OCI-LY3 (cell line): Measurements from ENCODE around the gene NKAIN4.

ENCODE experiments used
- CTCF ChIP-seq: fragments of 200-600, 300-600 bp; sonication (generic); IDR thresholded peaks from 2 replicates; pipeline ENCODE4 v1.5.1; 2014; ENCODE audit warnings: antibody characterized with exemption, low read length, low read depth
- EZH2phosphoT487 ChIP-seq: fragments of 200-600 bp; shearing (Covaris generic); IDR thresholded peaks from 2 replicates; pipeline ENCODE4 v1.6.1; 2018; ENCODE audit warnings: antibody characterized with exemption, mixed run types, low read depth

GRCh38 chr20:63273635-63274380, 19.5 kb upstream of the NKAIN4 start:
- TF ChIP-seq CTCF (no peak), EZH2phosphoT487 (no peak)
